ENCODE data around the gene RBM39.
"Not testable (repeated sequence)": the region's sequence is repeated elsewhere in the genome, so short reads cannot be mapped to it uniquely, and the experiment has no call there.

The RBM39 gene

DNA sequence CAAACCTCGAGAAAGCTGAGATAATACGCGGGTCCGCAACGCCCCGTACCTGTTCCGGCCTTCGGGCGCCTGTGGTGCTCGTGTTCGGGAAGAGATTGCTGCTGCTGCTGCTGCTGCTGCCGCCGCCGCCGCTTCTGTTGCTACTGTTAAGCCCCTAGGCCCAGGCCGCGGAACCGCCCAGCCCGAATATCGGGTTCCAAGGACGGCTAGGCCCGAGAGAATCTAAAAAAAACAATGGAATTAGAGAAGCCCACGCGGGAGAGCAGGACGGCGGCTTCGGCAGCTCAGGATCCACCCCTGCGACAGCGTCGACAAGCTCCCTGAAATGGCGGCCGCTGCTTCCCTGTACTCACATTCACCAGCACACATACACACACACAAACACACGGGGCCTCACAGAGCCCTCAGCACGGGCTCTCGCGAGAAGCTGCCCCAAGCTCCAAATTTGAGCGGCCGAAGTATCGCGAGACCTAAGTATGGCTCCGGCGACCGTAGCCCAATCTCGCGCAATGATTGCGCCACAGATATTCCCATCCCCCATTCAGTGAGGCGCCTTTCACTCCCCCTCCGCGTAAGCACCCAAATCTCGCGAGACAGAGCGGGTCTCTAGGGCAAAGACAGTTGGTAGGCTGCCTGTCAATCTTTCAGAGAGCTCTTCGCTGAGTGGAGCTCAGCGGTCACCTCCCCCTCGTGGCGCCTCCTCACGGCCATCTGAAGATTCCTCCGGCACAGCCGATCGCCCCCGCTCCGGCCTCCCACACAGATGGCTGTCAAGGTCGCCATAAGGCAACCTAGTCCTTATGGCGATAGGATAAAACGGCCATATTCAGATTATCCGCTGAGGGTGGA, at the start of gene RBM39:
Gene RBM39 (minus strand): TSS at position 369 of the 849 bp plus-strand sequence. CDS start 1,386 bp downstream, outside the sequence.
- DNase-seq, result peak; percentile 100

DNA sequence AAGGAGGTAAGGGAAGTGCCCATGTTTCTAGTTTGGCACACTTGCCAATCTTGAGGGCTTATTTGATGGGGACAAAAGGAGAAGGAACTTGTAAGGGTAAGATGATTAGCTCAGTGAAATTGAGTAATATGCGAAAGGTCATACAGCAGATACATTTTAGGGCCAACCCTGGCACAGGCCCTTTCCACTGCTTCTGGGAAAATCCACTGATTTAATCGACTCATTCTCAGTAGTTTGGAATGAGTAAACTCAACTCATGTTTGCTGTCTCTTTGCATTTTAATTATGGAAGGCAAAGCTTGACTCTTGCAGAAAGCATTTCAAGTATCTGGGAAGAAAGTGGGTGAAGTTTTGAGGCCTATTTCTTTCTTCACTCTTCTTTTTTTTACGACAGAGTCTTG, 49.8 kb upstream of the RBM39 start:
- no peak for DNase-seq

DNA sequence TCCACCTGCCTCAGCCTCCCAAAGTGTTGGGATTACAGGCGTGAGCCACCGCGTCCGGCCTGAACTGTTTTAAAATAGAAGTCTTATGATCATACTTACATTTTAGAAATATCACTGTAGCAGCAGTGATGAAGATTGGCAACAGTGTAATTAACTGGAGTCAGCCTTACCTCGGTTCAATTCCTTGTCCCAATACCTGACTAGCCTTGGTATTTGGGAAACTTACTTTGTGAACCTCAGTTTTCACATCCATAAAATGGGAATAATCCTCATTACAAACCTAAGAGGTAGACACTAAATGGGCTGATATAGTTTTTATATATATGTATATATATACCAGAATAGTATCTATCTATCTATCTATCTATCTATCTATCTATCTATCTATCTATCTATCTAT, 49.0 kb upstream of the RBM39 start:
- no peak for DNase-seq

DNA sequence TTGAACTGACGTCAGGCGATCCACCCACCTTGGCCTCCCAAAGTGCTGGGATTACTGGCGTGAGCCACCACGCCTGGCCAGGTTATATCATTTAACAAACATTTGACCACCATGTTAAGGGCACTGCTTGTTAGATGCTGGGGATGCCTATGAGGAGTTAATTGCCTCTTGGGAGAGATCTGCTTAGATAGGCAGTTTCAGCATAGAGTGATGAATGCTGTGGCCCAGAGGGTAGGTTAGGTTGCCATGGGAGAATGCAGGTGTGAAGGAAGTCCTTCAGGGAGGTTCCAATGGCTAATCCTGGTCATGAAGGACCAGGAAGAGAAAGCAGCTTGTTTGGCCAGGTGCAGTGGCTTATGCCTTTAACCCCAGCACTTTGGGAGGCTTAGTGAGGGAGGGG, 46.7 kb upstream of the RBM39 start:
- no peak for DNase-seq

DNA sequence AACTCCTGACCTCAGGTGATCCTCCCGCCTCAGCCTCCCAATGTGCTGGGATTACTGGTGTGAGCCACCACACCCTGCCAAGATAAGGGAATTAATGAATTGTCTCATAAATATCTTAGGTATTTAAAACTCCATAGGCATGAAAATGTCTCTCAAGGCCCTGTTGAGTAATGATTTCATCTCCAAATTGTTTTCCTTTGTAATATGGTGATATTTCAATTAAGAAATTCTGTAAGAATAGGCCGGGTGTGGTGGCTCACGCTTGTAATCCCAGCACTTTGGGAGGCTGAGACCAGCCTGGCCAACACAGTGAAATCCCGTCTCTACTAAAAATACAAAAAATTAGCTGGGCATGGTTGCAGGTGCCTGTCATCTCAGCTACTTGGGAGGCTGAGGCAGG, 43.5 kb upstream of the RBM39 start:
- not testable (repeated sequence) for DNase-seq

DNA sequence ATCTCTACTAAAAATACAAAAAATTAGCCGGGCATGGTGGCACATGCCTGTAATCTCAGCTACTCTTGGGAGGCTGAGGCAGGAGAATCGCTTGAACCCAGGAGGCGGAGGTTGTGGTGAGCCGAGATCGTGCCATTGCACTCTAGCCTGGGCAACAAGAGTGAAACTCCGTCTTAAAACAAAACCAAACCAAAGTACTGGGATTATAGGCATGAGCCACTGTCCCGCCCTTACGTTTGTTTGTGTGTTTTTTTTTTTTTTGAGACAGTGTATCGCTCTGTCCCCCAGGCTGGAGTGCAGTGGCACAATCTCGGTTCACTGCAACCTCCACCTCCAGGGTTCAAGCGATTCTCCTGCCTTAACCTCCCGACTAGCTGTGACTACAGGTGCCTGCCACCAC, 41.8 kb upstream of the RBM39 start:
- not testable (repeated sequence) for DNase-seq

DNA sequence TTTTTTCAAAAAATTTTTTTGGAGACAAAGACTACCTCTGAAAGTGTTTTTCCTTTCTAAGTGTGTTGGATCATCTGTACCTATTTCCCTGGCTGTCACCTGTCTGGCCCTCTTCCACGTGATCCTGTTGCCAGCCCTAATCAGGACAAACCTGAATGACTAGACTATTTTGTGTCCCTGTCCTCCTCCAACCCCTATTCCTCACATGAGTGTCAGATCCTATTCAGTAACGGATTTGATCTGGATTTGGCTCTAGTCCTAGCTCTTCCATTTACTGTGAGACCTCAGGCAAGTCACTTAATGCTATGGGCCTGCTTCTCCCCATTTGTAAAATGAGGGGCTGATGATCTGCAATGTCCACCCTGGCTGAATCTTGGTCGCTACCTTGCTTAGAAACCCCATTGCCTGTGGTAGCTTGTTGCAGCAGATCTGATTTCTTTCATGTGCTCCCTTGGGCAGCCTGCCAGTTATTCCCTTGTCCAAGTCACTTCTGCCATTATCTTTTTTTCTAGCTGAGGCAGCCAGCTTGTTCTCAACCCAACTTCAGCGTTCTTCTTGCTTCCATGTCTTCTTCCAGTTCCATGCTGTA, 34.5 kb upstream of the RBM39 start:
- peak; percentile 26 for DNase-seq

DNA sequence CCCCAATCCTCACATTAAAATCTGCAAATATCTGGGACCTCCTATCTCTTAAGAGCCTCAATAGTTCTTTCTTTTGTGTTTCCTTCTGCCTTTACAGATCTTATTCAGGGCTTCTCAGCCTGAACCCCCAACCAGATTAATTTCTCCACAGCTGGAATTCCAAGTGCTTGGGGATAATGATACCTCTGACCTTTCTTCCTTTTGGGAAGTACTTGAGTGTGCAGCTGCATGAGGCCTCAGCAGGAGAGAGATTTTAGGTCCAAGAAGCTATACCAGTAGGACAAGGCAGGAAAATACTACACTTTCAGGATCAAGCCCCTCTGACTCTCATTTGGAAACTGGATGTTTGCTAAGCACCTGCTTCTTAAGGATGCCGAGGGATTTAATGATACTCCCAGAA, 32.3 kb upstream of the RBM39 start:
- DNase-seq, result no peak

DNA sequence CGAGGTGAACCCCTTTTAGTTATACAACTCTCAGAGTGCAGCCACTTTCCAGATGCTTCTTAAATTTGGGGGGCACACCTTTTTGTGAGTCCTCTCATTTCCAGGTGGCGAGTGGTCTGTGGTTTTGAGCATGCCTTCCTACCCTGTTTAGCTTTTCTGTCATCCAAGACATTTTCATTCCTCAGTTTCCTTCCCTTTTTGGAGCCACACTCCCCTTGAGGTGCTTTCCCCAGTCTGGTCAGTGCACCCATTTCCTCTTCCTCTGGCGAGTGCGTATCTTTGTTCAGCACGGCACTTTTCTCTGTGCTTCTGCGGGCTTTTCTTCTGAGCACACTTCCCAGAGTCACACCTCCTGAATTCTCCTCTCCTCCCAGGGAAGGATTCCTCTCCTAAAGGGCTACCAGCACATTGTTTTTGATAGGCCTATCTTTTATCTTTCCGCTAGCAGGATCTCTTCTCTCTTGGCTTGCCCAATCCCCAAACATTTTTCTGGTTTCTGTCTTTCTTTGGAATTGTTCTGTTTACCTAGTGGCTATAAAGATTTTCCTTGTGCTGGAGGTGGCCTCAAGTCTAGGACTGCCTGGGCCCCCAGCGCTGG, 31.2 kb upstream of the RBM39 start:
- DNase-seq, result no peak

DNA sequence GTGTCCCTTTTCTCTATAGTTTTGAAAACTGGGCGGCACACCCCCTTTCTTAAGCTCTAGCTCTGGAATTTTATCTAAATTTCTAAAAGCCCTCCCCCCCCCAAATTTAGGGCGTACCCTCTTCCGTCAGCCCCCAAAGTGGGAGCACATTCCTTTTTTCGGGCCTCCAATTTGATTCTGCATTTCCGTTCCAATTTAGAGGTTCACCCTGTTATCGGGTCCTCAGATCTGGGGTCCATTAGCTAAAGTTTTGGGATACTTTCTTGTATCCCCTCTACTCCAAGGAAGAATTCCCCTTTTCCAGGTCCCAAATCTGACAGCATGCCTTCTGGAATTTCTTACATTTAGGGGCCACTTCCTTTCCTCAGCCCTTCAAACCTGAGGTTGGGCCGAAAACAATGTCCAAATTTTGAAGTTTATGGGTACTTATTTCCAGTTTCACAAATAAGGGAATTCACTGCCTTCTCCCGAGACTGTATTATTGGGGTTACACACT, 30.6 kb upstream of the RBM39 start:
- no peak for DNase-seq

DNA sequence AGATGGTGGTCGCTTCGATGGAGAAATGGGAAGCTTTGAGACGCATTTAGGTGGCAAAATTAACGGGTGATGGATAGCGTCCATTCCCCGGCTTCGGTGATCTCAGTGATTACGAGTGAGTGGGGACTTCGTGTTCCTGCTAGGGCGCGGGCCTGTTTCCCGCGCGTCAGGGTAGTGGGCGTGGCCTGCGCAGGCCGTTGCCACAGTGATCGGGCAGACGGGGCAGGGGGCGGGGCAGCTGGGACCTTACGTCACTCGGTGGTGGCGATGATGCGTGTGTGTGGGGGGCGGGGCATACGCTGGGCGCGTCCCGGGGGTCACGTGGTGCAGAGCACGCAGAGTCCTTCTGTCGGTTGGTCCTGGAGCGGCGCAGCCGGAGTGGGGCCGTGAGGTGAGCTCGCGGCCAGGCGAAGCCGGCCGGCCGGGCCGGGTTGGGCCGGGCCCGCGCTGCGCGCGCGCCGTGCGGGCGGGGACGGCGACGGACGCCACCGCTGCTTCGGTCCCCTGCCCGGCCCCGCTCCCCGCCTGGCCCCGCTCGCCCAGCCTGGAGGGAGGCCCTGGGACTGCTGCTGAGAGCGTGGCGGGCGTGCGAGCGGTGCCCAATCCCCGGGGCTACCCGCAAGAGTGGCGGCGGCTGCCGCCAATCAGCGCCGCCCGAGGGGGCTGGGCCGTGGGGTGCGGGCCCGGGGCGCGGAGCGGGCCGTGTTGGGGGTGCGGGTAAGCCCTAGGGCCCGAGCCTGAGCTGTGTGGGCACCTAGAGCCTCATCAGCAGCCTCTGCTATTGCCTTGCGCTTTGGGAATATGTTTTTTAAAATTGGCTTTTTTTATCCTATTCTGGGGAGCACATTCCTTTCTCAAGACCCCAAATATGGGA, 29.9 kb upstream of the RBM39 start, which contains the start of gene PHF20:
Gene PHF20 (plus strand): TSS at position 327 of the 874 bp plus-strand sequence. CDS start 29,508 bp downstream, outside the sequence.
- peak; percentile 89 for DNase-seq

DNA sequence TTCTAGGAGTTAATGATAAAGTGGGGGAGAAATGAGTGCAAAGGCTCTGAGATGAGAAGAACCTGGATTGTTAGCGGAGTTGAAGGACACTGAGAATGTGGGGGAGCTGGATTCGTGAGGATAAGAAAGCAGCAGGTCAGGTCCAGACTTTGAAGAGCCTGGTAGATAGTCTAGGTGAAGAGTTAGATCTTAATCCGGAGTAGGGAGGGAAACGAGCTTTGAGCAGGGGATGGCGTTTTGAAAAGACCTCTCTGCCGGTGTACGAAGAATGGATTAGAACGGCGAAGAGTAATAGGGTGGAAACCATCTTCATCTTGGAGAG, 29.3 kb upstream of the RBM39 start:
- no peak for DNase-seq

DNA sequence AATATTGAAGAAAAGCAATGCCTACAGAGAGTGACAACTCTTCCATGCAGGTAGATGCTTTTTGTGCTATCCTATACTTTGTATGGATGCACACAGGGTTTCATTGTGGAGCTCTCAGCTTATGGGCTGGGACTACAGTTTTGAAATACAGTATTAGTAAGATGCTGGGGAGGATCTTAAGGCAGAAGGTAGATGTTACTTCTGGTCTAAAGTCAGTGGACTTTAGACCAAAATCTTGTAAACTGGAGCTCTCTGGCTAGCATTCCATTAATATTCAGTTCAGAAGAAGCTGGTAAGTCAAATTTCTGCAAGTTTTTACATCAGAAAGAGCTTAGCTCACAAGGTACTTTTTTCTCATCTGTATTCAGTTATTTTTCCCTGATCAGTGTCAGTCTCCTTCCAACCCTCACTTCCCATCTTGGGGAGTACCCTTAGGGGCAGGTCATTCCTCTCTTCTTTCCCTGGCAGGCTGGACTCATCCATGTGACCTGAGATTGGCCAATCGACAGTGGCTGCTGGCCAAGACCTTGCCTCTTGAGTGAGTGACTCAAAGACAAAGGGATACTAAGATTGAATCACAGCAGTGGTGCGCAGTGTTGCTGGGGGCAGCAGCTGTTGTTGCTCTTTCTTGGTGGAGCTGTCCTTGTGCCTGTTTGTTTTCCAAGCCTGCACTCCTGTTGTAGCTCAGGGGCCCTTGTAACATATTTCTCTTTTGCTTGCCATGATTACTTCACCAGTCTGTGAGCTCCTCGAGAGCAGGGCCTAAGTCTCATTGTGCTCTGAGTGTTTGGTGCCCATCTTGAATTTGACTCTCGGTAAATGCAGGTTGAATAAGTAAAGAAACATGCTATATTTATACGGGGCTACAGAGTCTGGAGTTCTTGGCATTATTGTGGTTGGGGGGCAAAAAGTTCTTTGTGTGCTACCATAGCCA, 26.9 kb upstream of the RBM39 start:
- DNase-seq, result peak; percentile 20

DNA sequence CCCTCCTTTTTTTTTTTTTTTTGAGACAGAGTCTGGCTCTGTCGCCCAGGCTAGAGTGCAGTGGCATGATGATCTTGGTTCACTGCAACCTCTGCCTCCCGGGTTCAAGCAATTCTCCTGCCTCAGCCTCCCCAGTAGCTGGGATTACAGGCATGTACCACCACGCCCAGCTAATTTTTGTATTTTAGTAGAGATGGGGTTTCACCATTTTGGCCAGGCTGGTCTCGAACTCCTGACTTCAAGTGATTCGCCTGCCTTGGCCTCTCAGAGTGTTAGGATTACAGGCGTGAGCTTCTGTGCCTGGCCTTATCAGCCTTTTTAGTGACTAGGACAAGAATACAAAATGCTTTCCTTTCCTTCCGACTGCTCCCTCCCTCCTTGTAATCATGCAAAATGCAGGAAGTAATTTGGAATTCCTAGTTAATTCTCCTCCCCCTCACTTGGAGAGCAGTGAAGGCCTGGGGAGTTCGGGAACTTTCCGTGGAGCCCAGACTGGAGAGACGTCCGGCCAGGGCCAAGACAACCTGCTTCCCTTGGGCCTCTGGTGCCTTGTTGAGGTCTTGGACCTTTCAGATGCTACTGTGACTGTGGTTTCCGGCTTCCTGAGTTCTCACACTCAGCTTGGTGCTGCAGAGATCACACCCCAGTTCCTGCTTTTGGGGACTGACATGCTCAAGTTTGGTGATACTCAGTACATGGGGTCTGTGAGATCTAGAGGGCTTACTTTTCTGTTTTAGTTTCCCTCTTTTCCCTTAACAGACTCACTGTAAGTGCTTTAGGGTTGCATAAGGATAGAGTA, 25.8 kb upstream of the RBM39 start:
- DNase-seq, result no peak

DNA sequence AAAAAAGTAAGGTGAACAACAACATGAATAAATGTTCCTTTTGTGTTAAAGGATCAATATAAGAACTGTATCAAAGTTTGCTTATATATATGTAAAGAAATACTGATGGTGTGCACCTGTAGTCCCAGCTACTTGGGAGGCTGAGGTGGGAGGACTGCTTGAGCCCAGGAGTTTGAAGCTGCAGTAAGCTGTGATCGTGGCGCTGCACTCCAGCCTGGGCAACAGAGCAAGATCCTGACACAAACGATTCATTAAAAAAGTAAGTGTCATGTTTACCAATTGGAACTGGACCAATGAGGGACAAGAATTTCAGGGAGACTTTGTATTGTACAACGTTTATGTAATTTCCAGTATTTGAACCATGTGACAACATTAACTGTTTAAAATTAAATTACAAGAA, 24.8 kb upstream of the RBM39 start:
- DNase-seq, result no peak

DNA sequence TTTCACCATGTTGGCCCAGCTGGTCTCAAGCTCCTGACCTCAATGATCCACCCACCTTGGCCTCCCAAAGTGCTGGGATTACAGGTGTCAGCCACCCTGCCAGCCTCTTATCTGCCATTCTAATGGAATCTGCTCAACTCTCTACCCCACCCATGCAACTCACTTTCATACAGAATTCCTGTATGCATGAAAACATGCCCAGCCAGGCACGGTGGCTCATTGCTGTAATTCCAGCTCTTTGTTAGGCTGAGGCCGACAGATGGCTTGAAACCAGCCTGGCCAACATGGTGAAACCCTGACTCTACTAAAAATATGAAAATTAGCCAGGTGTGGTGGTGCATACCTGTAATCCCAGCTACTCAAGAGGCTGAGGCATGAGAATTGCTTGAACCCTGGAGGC, 22.9 kb upstream of the RBM39 start:
- DNase-seq, result not testable (repeated sequence)

DNA sequence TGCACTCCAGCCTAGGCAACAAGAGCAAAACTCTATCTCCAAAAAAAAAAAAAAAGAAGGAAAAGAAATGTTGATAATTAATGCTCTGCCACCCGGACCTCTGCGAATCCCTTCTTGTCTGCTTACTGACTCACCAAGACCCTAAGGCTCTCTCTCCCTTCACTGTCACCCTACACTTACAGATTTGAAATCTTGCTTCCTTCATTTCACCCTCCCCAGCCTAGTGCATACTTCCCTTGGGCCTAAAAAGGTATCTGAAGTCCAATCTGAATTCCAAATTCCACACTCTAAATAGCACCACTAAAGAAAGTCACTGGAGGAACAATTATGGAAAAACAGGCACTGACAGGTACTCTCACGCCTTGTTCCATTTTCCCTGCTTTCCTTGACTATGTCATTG, 20.4 kb upstream of the RBM39 start:
- no peak for DNase-seq

DNA sequence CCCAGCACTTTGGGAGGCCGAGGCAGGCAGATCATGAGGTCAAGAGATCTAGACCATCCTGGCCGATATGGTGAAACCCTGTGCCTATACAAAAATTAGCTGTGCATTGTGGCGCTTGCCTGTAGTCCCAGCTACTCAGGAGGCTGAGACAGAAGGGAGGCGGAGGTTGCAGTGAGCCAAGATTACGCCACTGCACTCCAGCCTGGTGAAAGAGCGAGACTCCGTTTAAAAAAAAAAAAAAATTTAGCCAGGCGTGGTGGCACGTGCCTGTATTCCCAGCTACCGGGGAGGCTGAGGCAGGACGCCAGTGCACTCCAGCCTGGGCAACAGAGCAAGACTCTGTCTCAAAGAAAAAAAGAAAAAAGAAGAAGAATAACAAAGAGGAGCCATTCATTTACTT, 19.5 kb upstream of the RBM39 start:
- DNase-seq, result not testable (repeated sequence)

DNA sequence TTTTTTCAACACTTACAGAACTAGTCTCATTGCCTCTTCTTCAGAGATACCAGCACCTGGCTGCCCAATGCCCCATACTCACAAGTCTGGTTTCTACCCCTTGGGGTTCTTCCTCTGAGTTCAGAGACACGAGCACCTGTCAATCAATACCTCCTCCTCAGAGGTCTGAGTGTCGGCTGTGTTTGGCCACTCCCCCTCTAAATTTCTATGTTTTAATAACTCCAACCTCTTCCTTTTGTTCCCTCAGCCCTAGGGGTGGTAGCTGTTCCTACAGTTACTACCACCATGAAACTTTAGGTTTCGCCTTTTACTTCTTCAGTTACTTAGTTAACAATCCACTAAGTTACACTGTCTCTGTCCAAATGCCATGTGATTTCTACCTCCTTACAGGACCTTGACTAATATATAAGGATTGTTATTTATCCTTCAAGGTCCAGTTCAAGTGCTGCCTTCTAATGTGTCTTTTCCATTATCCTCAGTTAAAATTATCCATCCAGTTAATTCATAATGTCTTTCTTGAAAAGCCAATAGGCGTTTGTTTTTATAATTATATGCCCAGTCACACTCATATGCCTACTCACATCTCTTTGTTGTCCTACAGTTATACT, 15.1 kb upstream of the RBM39 start:
- no peak for DNase-seq

DNA sequence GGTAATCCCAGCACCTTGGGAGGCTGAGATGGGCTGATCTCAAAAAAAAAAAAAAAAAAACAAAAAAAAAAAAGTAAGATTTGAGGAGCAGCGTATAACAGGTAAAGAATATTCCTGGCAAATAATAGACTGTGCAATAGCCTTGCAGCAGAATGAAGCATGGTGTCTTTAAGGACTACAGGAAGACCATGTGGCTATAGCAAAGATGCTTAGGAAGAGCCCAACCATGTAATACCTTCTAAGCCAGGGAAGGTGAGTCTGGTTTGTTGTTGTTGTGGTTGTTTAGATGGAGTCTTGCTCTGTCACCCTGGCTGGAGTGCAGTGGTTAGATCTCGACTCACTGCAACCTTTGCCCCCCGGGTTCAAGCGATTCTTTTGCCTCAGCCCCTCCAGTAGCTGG, 14.3 kb upstream of the RBM39 start:
- DNase-seq, result no peak

DNA sequence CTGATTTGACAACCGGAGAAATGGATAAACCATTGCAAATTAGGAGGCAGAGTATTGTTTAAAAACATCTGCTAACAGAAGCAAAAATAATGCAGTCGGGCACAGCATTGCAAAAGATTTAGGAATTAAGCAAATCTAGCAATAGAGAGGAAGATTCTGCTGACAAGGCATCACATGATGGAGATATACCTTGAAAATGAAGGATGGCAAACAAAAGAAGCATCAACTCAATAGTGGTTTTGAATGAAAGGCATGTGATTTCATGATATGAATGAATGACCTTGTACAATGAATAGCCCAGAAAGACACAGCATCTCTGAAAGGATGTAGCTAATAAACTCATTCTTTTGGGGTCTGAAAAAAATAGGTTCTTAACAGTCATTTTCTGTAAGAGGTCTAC, 8.6 kb upstream of the RBM39 start:
- no peak for DNase-seq
